B cell (primary cell): ENCODE measurements around the gene ADARB2.

Experiments
- EZH2 ChIP-seq: IDR thresholded peaks from 2 replicates; pipeline ENCODE4 v1.6.1; 2012; ENCODE audit warnings: borderline replicate concordance, low read depth, mild to moderate bottlenecking, moderate library complexity, low read length; ENCODE audit not compliant: insufficient read depth, poor library complexity, severe bottlenecking
- TF ChIP-seq, protein P1 (sequence below): fragments of 200-600 bp; IDR thresholded peaks from one replicate; pipeline ENCODE4 v1.8.0; 2022; ENCODE audit warnings: antibody characterized with exemption, mild to moderate bottlenecking

- no peak for TF ChIP-seq EZH2
- TF ChIP-seq, protein P1, sequence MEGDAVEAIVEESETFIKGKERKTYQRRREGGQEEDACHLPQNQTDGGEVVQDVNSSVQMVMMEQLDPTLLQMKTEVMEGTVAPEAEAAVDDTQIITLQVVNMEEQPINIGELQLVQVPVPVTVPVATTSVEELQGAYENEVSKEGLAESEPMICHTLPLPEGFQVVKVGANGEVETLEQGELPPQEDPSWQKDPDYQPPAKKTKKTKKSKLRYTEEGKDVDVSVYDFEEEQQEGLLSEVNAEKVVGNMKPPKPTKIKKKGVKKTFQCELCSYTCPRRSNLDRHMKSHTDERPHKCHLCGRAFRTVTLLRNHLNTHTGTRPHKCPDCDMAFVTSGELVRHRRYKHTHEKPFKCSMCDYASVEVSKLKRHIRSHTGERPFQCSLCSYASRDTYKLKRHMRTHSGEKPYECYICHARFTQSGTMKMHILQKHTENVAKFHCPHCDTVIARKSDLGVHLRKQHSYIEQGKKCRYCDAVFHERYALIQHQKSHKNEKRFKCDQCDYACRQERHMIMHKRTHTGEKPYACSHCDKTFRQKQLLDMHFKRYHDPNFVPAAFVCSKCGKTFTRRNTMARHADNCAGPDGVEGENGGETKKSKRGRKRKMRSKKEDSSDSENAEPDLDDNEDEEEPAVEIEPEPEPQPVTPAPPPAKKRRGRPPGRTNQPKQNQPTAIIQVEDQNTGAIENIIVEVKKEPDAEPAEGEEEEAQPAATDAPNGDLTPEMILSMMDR: no peak
Observed at GRCh38 chr10:1392127-1392526, 345.2 kb downstream of the ADARB2 start.
